DOHH2 (cell line): ENCODE measurements around the gene FBRSL1.

Experiments used
- H3F3A ChIP-seq: fragments of 200-600 bp; sonication (generic), shearing (Covaris generic); 2 replicates; pipeline ENCODE4 v1.6.0; 2016; ENCODE audit warnings: antibody characterized with exemption, mild to moderate bottlenecking; ENCODE audit not compliant: control insufficient read depth, insufficient read depth
- H3K27ac ChIP-seq: fragments of 200-600 bp; sonication (generic); 2 replicates; pipeline ENCODE4 v1.5.1; 2014; ENCODE audit warnings: low read depth, mild to moderate bottlenecking, low read length, moderate library complexity
- H3K27me3 ChIP-seq: fragments of 200-600 bp; sonication (generic); 2 replicates; pipeline ENCODE4 v1.6.1; 2014; ENCODE audit warnings: mild to moderate bottlenecking, low read length, mixed read lengths; ENCODE audit not compliant: control insufficient read depth
- H3K36me3 ChIP-seq: fragments of 200-600 bp; sonication (generic); 2 replicates; pipeline ENCODE4 v1.6.1; 2014; ENCODE audit warnings: mild to moderate bottlenecking, low read length, moderate library complexity, mixed read lengths; ENCODE audit not compliant: control insufficient read depth
- H3K4me1 ChIP-seq: fragments of 200-600 bp; sonication (generic); 2 replicates; pipeline ENCODE4 v1.6.1; 2014; ENCODE audit warnings: mild to moderate bottlenecking, low read length, mixed read lengths; ENCODE audit not compliant: control insufficient read depth
- H3K4me2 ChIP-seq: fragments of 200-600 bp; sonication (generic); 2 replicates; pipeline ENCODE4 v1.6.0; 2014; ENCODE audit warnings: mild to moderate bottlenecking, low read length, moderate library complexity
- H3K4me3 ChIP-seq: fragments of 200-600 bp; sonication (generic); 2 replicates; pipeline ENCODE4 v1.5.1; 2014; ENCODE audit warnings: mild to moderate bottlenecking, low read length, mixed read lengths
- H3K79me2 ChIP-seq: fragments of 200-600 bp; sonication (generic); 2 replicates; pipeline ENCODE4 v1.6.1; 2014; ENCODE audit warnings: mild to moderate bottlenecking, low read length, mixed read lengths; ENCODE audit not compliant: control insufficient read depth
- H3K9me2 ChIP-seq: fragments of 200-600 bp; sonication (generic); replicated peaks from 2 replicates; pipeline ENCODE4 v1.6.1; 2014; ENCODE audit warnings: mild to moderate bottlenecking, low read length, mixed read lengths; ENCODE audit not compliant: control insufficient read depth
- H3K9me3 ChIP-seq: fragments of 200-600 bp; sonication (generic); 2 replicates; pipeline ENCODE4 v1.6.1; 2014; ENCODE audit warnings: antibody characterized with exemption, low read length, mixed read lengths; ENCODE audit not compliant: control insufficient read depth, insufficient read depth
- H4K20me1 ChIP-seq: fragments of 200-600 bp; sonication (generic); 2 replicates; pipeline ENCODE4 v1.6.0; 2014; ENCODE audit warnings: low read depth, mild to moderate bottlenecking, antibody characterized with exemption, low read length, moderate library complexity; ENCODE audit not compliant: control insufficient read depth, insufficient read depth
- CTCF ChIP-seq: fragments of 200-600 bp; sonication (generic); IDR thresholded peaks from one replicate; pipeline ENCODE4 v1.5.1; 2014; ENCODE audit warnings: antibody characterized with exemption, mild to moderate bottlenecking, low read depth, low read length; ENCODE audit not compliant: poor library complexity, severe bottlenecking
- EZH2phosphoT487 ChIP-seq: fragments of 200-600 bp; sonication (generic); IDR thresholded peaks from 2 replicates; pipeline ENCODE4 v1.6.1; 2017; ENCODE audit warnings: borderline replicate concordance, mild to moderate bottlenecking, antibody characterized with exemption, low read length, moderate library complexity, mixed read lengths

FBRSL1 gene

GRCh38 chr12:132451172-132451835 lies 38.6 kb upstream of the FBRSL1 start:
- no peak overlapping the region for H3K4me3 ChIP-seq
- H3K9me2 ChIP-seq, result no peaks in the 10 kb centered on the region
- H3K79me2 ChIP-seq, result no peaks in the 10 kb centered on the region
- H4K20me1 ChIP-seq, result no peaks in the 10 kb centered on the region
- H3K4me2 ChIP-seq, result peak overlapping the region; percentile 5; the same call in 1 of the 2 replicates
- H3K9me3 ChIP-seq, result peaks cover 12% of the 10 kb centered on the region; the same call in 1 of the 2 replicates
- H3K4me1 ChIP-seq, result peaks cover 44% of the 10 kb centered on the region
- H3K27ac ChIP-seq, result no peak overlapping the region
- TF ChIP-seq CTCF (no peak), EZH2phosphoT487 (no peak)
- H3F3A ChIP-seq, result peaks cover 3% of the 10 kb centered on the region; the same call in 1 of the 2 replicates
- peaks cover 3% of the 10 kb centered on the region; the same call in 1 of the 2 replicates for H3K27me3 ChIP-seq
- no peaks in the 10 kb centered on the region for H3K36me3 ChIP-seq

- Histone ChIP-seq H3K27me3 (peaks cover 3% of the 10 kb centered on the region; the same call in 1 of the 2 replicates), H3K27ac (no peak overlapping the region), H4K20me1 (no peaks in the 10 kb centered on the region), H3K4me3 (no peak overlapping the region), H3K4me1 (peaks cover 44% of the 10 kb centered on the region), H3F3A (peaks cover 3% of the 10 kb centered on the region; the same call in 1 of the 2 replicates), H3K9me3 (peaks cover 12% of the 10 kb centered on the region; the same call in 1 of the 2 replicates), H3K9me2 (no peaks in the 10 kb centered on the region), H3K36me3 (no peaks in the 10 kb centered on the region), H3K4me2 (no peak overlapping the region), H3K79me2 (no peaks in the 10 kb centered on the region)
- no peak for TF ChIP-seq CTCF
- no peak for TF ChIP-seq EZH2phosphoT487
Measured at GRCh38 chr12:132451836-132452195, 38.1 kb upstream of the FBRSL1 start.

- H3K79me2 ChIP-seq, result no peaks in the 10 kb centered on the region
- H3K27me3 ChIP-seq, result peaks cover 3% of the 10 kb centered on the region; the same call in 1 of the 2 replicates
- TF ChIP-seq CTCF (no peak), EZH2phosphoT487 (no peak)
- H4K20me1 ChIP-seq, result no peaks in the 10 kb centered on the region
- H3K4me1 ChIP-seq, result peaks cover 36% of the 10 kb centered on the region
- H3K4me3 ChIP-seq, result no peak overlapping the region
- peaks cover 3% of the 10 kb centered on the region; the same call in 1 of the 2 replicates for H3F3A ChIP-seq
- no peak overlapping the region for H3K27ac ChIP-seq
- no peaks in the 10 kb centered on the region for H3K36me3 ChIP-seq
- H3K9me2 ChIP-seq, result no peaks in the 10 kb centered on the region
- H3K9me3 ChIP-seq, result peaks cover 12% of the 10 kb centered on the region; the same call in 1 of the 2 replicates
- no peak overlapping the region for H3K4me2 ChIP-seq
Measured at GRCh38 chr12:132452596-132453350, 37.2 kb upstream of the FBRSL1 start.
